Effector memory CD4-positive, alpha-beta T cell (primary cell): ENCODE results near the gene GARIN3.
A peak's percentile ranks its signal among the peaks of the same experiment; 100 is the strongest.

ENCODE experiments used
- DNase-seq, 3 donors: peaks; one replicate each; pipeline ENCODE4 v3.0.0-alpha.2; 2020
- H3K27ac ChIP-seq: 2 replicates; pipeline ENCODE4 v1.7.0; 2013; ENCODE audit warnings: mild to moderate bottlenecking, low read length, moderate library complexity; ENCODE audit not compliant: insufficient read depth, poor library complexity, severe bottlenecking
- H3K27me3 ChIP-seq: replicated peaks from 2 replicates; pipeline ENCODE4 v1.7.0; 2013; ENCODE audit warnings: mild to moderate bottlenecking, low read length; ENCODE audit not compliant: insufficient read depth, control insufficient read depth, poor library complexity, severe bottlenecking
- H3K36me3 ChIP-seq: 2 replicates; pipeline ENCODE4 v1.7.0; 2013; ENCODE audit warnings: mild to moderate bottlenecking, low read length, moderate library complexity; ENCODE audit not compliant: control insufficient read depth, insufficient read depth
- H3K4me1 ChIP-seq: 2 replicates; pipeline ENCODE4 v1.7.0; 2013; ENCODE audit warnings: low read length, mild to moderate bottlenecking; ENCODE audit not compliant: control insufficient read depth, insufficient read depth, poor library complexity, severe bottlenecking
- H3K4me3 ChIP-seq: 2 replicates; pipeline ENCODE4 v1.7.0; 2013; ENCODE audit warnings: low read length, low read depth, mild to moderate bottlenecking; ENCODE audit not compliant: insufficient read depth, poor library complexity, severe bottlenecking
- H3K9me3 ChIP-seq: 2 replicates; pipeline ENCODE4 v1.7.0; 2013; ENCODE audit warnings: mild to moderate bottlenecking, low read length, moderate library complexity; ENCODE audit not compliant: control insufficient read depth

GARIN3 gene

GRCh38 chr5:157203417-157203816 lies 37.4 kb upstream of the GARIN3 start:
- Histone ChIP-seq H3K9me3 (no peaks in the 10 kb centered on the region), H3K4me1 (peaks cover 81% of the 10 kb centered on the region), H3K36me3 (peaks cover 29% of the 10 kb centered on the region), H3K27me3 (no peaks in the 10 kb centered on the region), H3K4me3 (peak overlapping the region; percentile 9), H3K27ac (peak overlapping the region; percentile 70)
- DNase-seq: no peak

- no peak overlapping the region for H3K4me3 ChIP-seq
- no peaks in the 10 kb centered on the region for H3K27me3 ChIP-seq
- no peaks in the 10 kb centered on the region for H3K9me3 ChIP-seq
- H3K4me1 ChIP-seq: peaks cover 87% of the 10 kb centered on the region
- peaks cover 24% of the 10 kb centered on the region for H3K36me3 ChIP-seq
- no peak for DNase-seq
- peak overlapping the region; percentile 42 for H3K27ac ChIP-seq
These were observed 35.8 kb upstream of the GARIN3 start for GRCh38 chr5:157201857-157202256.

GRCh38 chr5:157198277-157198986 lies 32.4 kb upstream of the GARIN3 start:
- H3K27ac ChIP-seq: peak overlapping the region; percentile 78

GRCh38 chr5:157197086-157197485 lies 31.0 kb upstream of the GARIN3 start:
- no peak for DNase-seq
- Histone ChIP-seq H3K27me3 (no peaks in the 10 kb centered on the region), H3K9me3 (no peaks in the 10 kb centered on the region), H3K27ac (peak overlapping the region; percentile 78), H3K4me1 (peaks cover 93% of the 10 kb centered on the region), H3K36me3 (peaks cover 34% of the 10 kb centered on the region), H3K4me3 (no peak overlapping the region)

More at GRCh38 chr5:157198277-157198986, 32.4 kb upstream of the GARIN3 start:
- DNase-seq: peak; percentile 24 to 67 (median 43)
- Histone ChIP-seq H3K27me3 (no peaks in the 10 kb centered on the region), H3K4me3 (peak overlapping the region; percentile 13), H3K4me1 (peaks cover 95% of the 10 kb centered on the region), H3K9me3 (no peaks in the 10 kb centered on the region), H3K36me3 (peaks cover 30% of the 10 kb centered on the region)

GRCh38 chr5:157196045-157196444 lies 30.0 kb upstream of the GARIN3 start:
- Histone ChIP-seq H3K27me3 (no peaks in the 10 kb centered on the region), H3K4me3 (no peak overlapping the region), H3K36me3 (peaks cover 34% of the 10 kb centered on the region), H3K9me3 (no peaks in the 10 kb centered on the region), H3K4me1 (peaks cover 89% of the 10 kb centered on the region), H3K27ac (peak overlapping the region; percentile 78)
- no peak for DNase-seq

GRCh38 chr5:157193699-157194424 lies 27.8 kb upstream of the GARIN3 start:
- H3K9me3 ChIP-seq: no peaks in the 10 kb centered on the region
- peaks cover 16% of the 10 kb centered on the region for H3K36me3 ChIP-seq
- H3K4me3 ChIP-seq: peak overlapping the region; percentile 31
- peak overlapping the region; percentile 78 for H3K27ac ChIP-seq
- peaks cover 75% of the 10 kb centered on the region for H3K4me1 ChIP-seq
- H3K27me3 ChIP-seq: no peaks in the 10 kb centered on the region
- no peak for DNase-seq

GRCh38 chr5:157189223-157189622 lies 23.2 kb upstream of the GARIN3 start:
- no peak for DNase-seq
- peaks cover 60% of the 10 kb centered on the region for H3K4me1 ChIP-seq

GRCh38 chr5:157188270-157188669 lies 22.2 kb upstream of the GARIN3 start:
- Histone ChIP-seq H3K27me3 (no peaks in the 10 kb centered on the region), H3K9me3 (no peaks in the 10 kb centered on the region), H3K4me1 (peaks cover 55% of the 10 kb centered on the region), H3K4me3 (peak overlapping the region; percentile 30), H3K27ac (peak overlapping the region; percentile 90), H3K36me3 (peaks cover 22% of the 10 kb centered on the region)
- no peak for DNase-seq

More at GRCh38 chr5:157189223-157189622, 23.2 kb upstream of the GARIN3 start:
- peak overlapping the region; percentile 30 for H3K4me3 ChIP-seq
- peaks cover 19% of the 10 kb centered on the region for H3K36me3 ChIP-seq
- peak overlapping the region; percentile 90 for H3K27ac ChIP-seq
- no peaks in the 10 kb centered on the region for H3K27me3 ChIP-seq
- H3K9me3 ChIP-seq: no peaks in the 10 kb centered on the region

- Histone ChIP-seq H3K4me3 (peak overlapping the region; percentile 33), H3K36me3 (peaks cover 18% of the 10 kb centered on the region), H3K27ac (peak overlapping the region; percentile 90), H3K4me1 (peaks cover 44% of the 10 kb centered on the region), H3K9me3 (no peaks in the 10 kb centered on the region), H3K27me3 (no peaks in the 10 kb centered on the region)
- DNase-seq: no peak
These were observed 21.1 kb upstream of the GARIN3 start for GRCh38 chr5:157187046-157187754.
